ENCODE measurements around the gene FBLN1. TPM values are rescaled to one million over a fixed set of nuclear protein-coding genes. Genes with fewer than 3 reads are reported as not detected.

Gene FBLN1
- total and polyA plus RNA-seq, 2 donors (not counting 1 experiment from before 2014, with no cell fraction given), result not detected

GRCh38 chr22:45629469-45630089, 126.9 kb downstream of the FBLN1 start:
- H3K27ac Mint-ChIP-seq, result no peak overlapping the region
- TF ChIP-seq CTCF (IDR thresholded peaks at IDR 0.05) (no peak), EZH2 (IDR thresholded peaks at IDR 0.05; ENCODE audit: borderline replicate concordance, insufficient read depth, low read depth, low read length, poor library complexity, severe bottlenecking) (no peak)
- Histone ChIP-seq H3K4me1 (ENCODE audit: control insufficient read depth in 2 of 2, insufficient read depth in 2 of 2, low read length in 2 of 2) (no peaks in the 10 kb centered on the region), H3K4me3 (ENCODE audit: control extremely low read depth in 1 of 5, extremely low read depth in 1 of 5, insufficient read depth in 1 of 5, low read depth in 2 of 5, low read length in 4 of 5) (no peak overlapping the region), H3K27ac (ENCODE audit: low read length in 2 of 2) (no peak overlapping the region), H3K4me2 (replicated peaks; ENCODE audit: low read depth, low read length, poor library complexity, severe bottlenecking) (no peak overlapping the region), H3K79me2 (ENCODE audit: control insufficient read depth, insufficient read depth, low read length) (no peaks in the 10 kb centered on the region), H3K36me3 (replicated peaks in 1 of 2; ENCODE audit: control extremely low read depth in 1 of 2, control insufficient read depth in 1 of 2, extremely low read depth in 1 of 2, insufficient read depth in 2 of 2, low read length in 1 of 2) (no peaks in the 10 kb centered on the region), H3K9me3 (ENCODE audit: control extremely low read depth in 1 of 3, control insufficient read depth in 2 of 3, insufficient read depth in 1 of 3, low read length in 2 of 3) (no peaks in the 10 kb centered on the region), H2AFZ (ENCODE audit: insufficient read depth, low read depth, low read length, poor library complexity, severe bottlenecking) (no peak overlapping the region), H4K20me1 (ENCODE audit: control insufficient read depth, insufficient read depth, low read length, poor library complexity, severe bottlenecking) (no peaks in the 10 kb centered on the region), H3K9ac (ENCODE audit: low read length) (no peak overlapping the region), H3K27me3 (replicated peaks in 1 of 4; ENCODE audit: control extremely low read depth in 1 of 4, control insufficient read depth in 3 of 4, insufficient read depth in 4 of 4, low read length in 3 of 4) (peaks cover 0 to 30% (median 4%) of the 10 kb centered on the region in 4 experiments)
- ChIA-PET CTCF (interaction anchor here (0.7 kb wide), 1 partner anchor 51 kb away, joined by 3 read pairs; no protein-coding TSS in a partner anchor), POLR2A (no interaction called here)
- DNase-seq (no peak), ATAC-seq (ENCODE audit: low read depth) (no peak)
- intact Hi-C loops (cut with micrococcal nuclease), result no loop called here
- 69% methylated on average over 9 of the region's 15 CpGs for WGBS (ENCODE audit: insufficient coverage)
- H3K4me3 Mint-ChIP-seq, result no peak overlapping the region
- H3K9me3 Mint-ChIP-seq (ENCODE audit: insufficient read depth), result no peaks in the 10 kb centered on the region
- peaks cover 51% of the 10 kb centered on the region for H3K27me3 Mint-ChIP-seq
- H3K4me1 Mint-ChIP-seq, result no peaks in the 10 kb centered on the region

- H2AFZ ChIP-seq (ENCODE audit: insufficient read depth, low read depth, low read length, poor library complexity, severe bottlenecking), result no peak overlapping the region
- no peaks in the 10 kb centered on the region for H3K36me3 ChIP-seq (replicated peaks in 1 of 2; ENCODE audit: control extremely low read depth in 1 of 2, control insufficient read depth in 1 of 2, extremely low read depth in 1 of 2, insufficient read depth in 2 of 2, low read length in 1 of 2)
- H3K9me3 ChIP-seq (ENCODE audit: control extremely low read depth in 1 of 3, control insufficient read depth in 2 of 3, insufficient read depth in 1 of 3, low read length in 2 of 3), result no peaks in the 10 kb centered on the region
- Mint-ChIP-seq H3K27ac (no peak overlapping the region), H3K27me3 (peaks cover 51% of the 10 kb centered on the region), H3K4me1 (no peaks in the 10 kb centered on the region), H3K4me3 (no peak overlapping the region), H3K9me3 (ENCODE audit: insufficient read depth) (no peaks in the 10 kb centered on the region)
- H3K79me2 ChIP-seq (ENCODE audit: control insufficient read depth, insufficient read depth, low read length), result no peaks in the 10 kb centered on the region
- intact Hi-C loops (cut with micrococcal nuclease), result no loop called here
- POLR2A ChIA-PET, result no interaction called here
- ATAC-seq (ENCODE audit: low read depth) (no peak), DNase-seq (no peak)
- H3K9ac ChIP-seq (ENCODE audit: low read length), result no peak overlapping the region
- CTCF ChIA-PET, result no interaction called here
- H3K4me2 ChIP-seq (replicated peaks; ENCODE audit: low read depth, low read length, poor library complexity, severe bottlenecking), result no peak overlapping the region
- no peaks in the 10 kb centered on the region for H4K20me1 ChIP-seq (ENCODE audit: control insufficient read depth, insufficient read depth, low read length, poor library complexity, severe bottlenecking)
- no peak for TF ChIP-seq EZH2 (IDR thresholded peaks at IDR 0.05; ENCODE audit: borderline replicate concordance, insufficient read depth, low read depth, low read length, poor library complexity, severe bottlenecking)
- TF ChIP-seq CTCF (IDR thresholded peaks at IDR 0.05), result no peak
- H3K27me3 ChIP-seq (replicated peaks in 1 of 4; ENCODE audit: control extremely low read depth in 1 of 4, control insufficient read depth in 3 of 4, insufficient read depth in 4 of 4, low read length in 3 of 4), result peaks cover 0 to 30% (median 4%) of the 10 kb centered on the region in 4 experiments
- 97% methylated on average over 12 of the region's 15 CpGs for WGBS (ENCODE audit: insufficient coverage)
- H3K27ac ChIP-seq (ENCODE audit: low read length in 2 of 2), result no peak overlapping the region
- H3K4me1 ChIP-seq (ENCODE audit: control insufficient read depth in 2 of 2, insufficient read depth in 2 of 2, low read length in 2 of 2), result no peaks in the 10 kb centered on the region
- no peak overlapping the region for H3K4me3 ChIP-seq (ENCODE audit: control extremely low read depth in 1 of 5, extremely low read depth in 1 of 5, insufficient read depth in 1 of 5, low read depth in 2 of 5, low read length in 4 of 5)
Observed at GRCh38 chr22:45630436-45630835, 127.8 kb downstream of the FBLN1 start.

Data from B cell (primary cell).